ENCODE results near the gene MATR3.
"Not testable (repeated sequence)": the region's sequence is repeated elsewhere in the genome, so short reads cannot be mapped to it uniquely, and the experiment has no call there.

The MATR3 gene

GRCh38 chr5:139354186-139354585 lies 60.6 kb downstream of the MATR3 start:
- DNase-seq: no peak

- DNase-seq: not testable (repeated sequence)
Measured at GRCh38 chr5:139355900-139356299, 62.4 kb downstream of the MATR3 start.

- DNase-seq: no peak
Measured at GRCh38 chr5:139358064-139358463, 64.5 kb downstream of the MATR3 start.

GRCh38 chr5:139360384-139360783 lies 66.8 kb downstream of the MATR3 start:
- DNase-seq: no peak

GRCh38 chr5:139361835-139362429 lies 68.4 kb downstream of the MATR3 start:
- no peak for DNase-seq

- DNase-seq: no peak
Measured at GRCh38 chr5:139363937-139364336, 70.4 kb downstream of the MATR3 start.

GRCh38 chr5:139364466-139364865 lies 70.9 kb downstream of the MATR3 start:
- DNase-seq: no peak

GRCh38 chr5:139368613-139369012 lies 75.1 kb downstream of the MATR3 start:
- DNase-seq: no peak

GRCh38 chr5:139369181-139369580 lies 75.6 kb downstream of the MATR3 start:
- DNase-seq: no peak

- no peak for DNase-seq
Measured at GRCh38 chr5:139371482-139372435, 78.2 kb downstream of the MATR3 start.

GRCh38 chr5:139374909-139375308 lies 81.4 kb downstream of the MATR3 start:
- no peak for DNase-seq

- no peak for DNase-seq
Measured at GRCh38 chr5:139376364-139376763, 82.8 kb downstream of the MATR3 start.

GRCh38 chr5:139377226-139377625 lies 83.7 kb downstream of the MATR3 start:
- DNase-seq: no peak

- no peak for DNase-seq
Measured at GRCh38 chr5:139378101-139378825, 84.7 kb downstream of the MATR3 start.

- DNase-seq: no peak
Measured at GRCh38 chr5:139378941-139379361, 85.4 kb downstream of the MATR3 start.

GRCh38 chr5:139379626-139380449 lies 86.3 kb downstream of the MATR3 start:
- DNase-seq: no peak

Measured in CD4-positive, alpha-beta T cell treated with Interleukin-6 for 4 hours (primary cell).